Frontal cortex (tissue), 4 donors: ENCODE data around the gene SP3. TPM values are rescaled to one million over a fixed set of nuclear protein-coding genes. Genes with fewer than 3 reads are reported as not detected.

ENCODE experiments used
- DNase-seq, 2 donors: peaks; one replicate each; pipeline ENCODE4 v3.0.0; 2012; ENCODE audit warnings: low spot score in 2 of 2
- FAIRE-seq: peaks from 2 replicates; lab custom pipeline; 2012; peaks lifted over from hg19 to GRCh38; lab: Jason Lieb, UNC
- total RNA-seq: library from RNA; depleted of rRNA; stranded (reverse); fragments of >200 nt; gene quantifications from one replicate; pipeline ENCODE4 v1.2.3, GENCODE V29; 2014
- donor health status: control.
- donor health status: control.
- donor health status: control.

Gene SP3
- total RNA-seq, 1 donor from 2014 or later, result 159 TPM

- FAIRE-seq, result no peak
- no peak for DNase-seq
Observed at GRCh38 chr2:173997753-173998152, 32.6 kb upstream of the SP3 start.

- FAIRE-seq (no peak), DNase-seq (no peak)
Observed at GRCh38 chr2:173997269-173997668, 32.1 kb upstream of the SP3 start.

GRCh38 chr2:173996766-173997165 is 31.6 kb upstream of the SP3 start:
- FAIRE-seq (no peak), DNase-seq (no peak)

DNA sequence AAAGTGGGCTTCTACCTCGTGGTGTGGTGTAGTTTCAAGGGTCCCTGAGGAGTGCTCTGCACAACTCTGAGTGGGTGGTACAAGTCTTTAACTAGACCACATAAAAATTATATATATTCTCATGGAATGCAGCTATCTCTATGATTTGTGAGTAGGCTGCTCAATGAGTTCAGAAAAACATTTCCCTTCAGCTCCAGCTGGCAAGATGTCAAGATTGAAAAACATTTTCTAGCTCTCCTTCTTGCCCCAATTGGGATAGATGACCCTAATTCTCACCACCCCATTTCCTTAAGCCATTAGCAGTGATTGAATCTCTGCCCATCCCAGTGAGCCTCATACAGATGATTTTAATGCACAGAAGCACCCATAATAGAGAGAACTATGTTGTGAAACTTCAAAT is 28.3 kb upstream of the SP3 start:
- no peak for DNase-seq
- FAIRE-seq, result no peak

DNA sequence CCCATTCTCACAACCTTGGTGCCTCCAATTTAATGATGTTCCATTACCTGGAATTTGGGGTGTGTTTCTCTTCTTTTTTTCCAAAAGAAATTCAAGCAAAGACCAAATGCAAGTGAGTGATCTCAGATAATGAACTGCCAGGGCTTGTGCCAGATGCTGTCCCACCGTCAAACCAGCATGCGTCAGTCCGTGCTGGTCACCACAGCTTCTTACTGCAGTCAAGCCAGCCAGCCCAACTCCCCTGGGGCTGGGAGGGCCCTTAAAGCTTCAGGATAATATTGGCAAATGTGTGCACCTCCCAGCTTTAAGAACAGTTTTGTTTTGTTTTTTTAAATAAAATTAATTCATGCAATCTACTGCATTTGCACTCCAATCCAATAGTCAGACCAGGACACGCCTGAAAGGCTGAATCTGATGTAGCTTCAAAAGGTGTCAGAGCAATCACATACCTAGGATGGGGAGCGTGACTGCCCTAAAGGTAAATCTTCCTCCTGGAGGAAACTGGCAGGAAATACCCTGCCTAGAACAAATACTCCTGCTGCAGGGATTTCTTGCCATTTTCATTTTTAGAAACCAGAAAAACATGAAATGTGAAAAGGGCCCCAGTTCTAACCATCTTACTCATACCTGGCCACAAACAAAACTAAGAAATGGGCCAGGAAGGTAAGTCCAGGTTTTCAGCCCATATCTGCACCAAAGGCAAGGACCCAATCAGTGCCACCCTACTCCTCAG is 26.8 kb upstream of the SP3 start:
- DNase-seq (no peak), FAIRE-seq (no peak)

GRCh38 chr2:173990970-173991819 is 26.0 kb upstream of the SP3 start:
- no peak for FAIRE-seq
- no peak for DNase-seq

GRCh38 chr2:173990245-173990644 is 25.1 kb upstream of the SP3 start:
- no peak for DNase-seq
- FAIRE-seq, result no peak

- FAIRE-seq (no peak), DNase-seq (no peak)
Observed at GRCh38 chr2:173989884-173990215, 24.7 kb upstream of the SP3 start.

- FAIRE-seq, result no peak
- DNase-seq, result no peak
Observed at GRCh38 chr2:173989160-173989883, 24.1 kb upstream of the SP3 start.

GRCh38 chr2:173986805-173987204 is 21.6 kb upstream of the SP3 start:
- no peak for FAIRE-seq
- no peak for DNase-seq

GRCh38 chr2:173985605-173985992 is 20.4 kb upstream of the SP3 start:
- FAIRE-seq (no peak), DNase-seq (no peak)

- DNase-seq, result no peak
- no peak for FAIRE-seq
Observed at GRCh38 chr2:173984866-173985604, 19.9 kb upstream of the SP3 start.

DNA sequence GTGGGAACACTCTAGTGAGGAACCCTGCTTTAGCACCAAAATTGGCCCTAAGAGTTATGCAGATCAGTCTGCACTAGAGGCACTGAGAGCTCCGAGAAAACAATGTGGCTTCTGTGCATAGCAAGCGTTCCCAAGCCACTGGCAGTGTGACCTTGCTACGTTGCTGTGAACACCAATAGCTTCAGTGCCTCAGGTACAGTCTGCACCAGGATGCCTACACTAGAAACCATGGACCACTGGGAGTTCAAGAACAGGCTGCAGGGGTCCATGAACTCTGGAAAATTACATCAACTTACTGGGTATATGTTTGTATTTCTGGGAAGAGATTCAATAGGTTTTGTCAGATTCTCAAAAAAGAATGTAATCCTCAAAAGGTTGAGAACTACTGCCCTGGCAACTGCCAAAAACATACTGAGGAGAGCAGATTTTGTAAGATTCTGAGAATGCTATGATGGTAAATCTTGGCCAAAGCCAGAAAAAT is 18.3 kb upstream of the SP3 start:
- DNase-seq (no peak), FAIRE-seq (no peak)

GRCh38 chr2:173982918-173983317 is 17.7 kb upstream of the SP3 start:
- FAIRE-seq (no peak), DNase-seq (no peak)

- FAIRE-seq, result no peak
- DNase-seq, result no peak
Observed at GRCh38 chr2:173982182-173982714, 17.1 kb upstream of the SP3 start.

DNA sequence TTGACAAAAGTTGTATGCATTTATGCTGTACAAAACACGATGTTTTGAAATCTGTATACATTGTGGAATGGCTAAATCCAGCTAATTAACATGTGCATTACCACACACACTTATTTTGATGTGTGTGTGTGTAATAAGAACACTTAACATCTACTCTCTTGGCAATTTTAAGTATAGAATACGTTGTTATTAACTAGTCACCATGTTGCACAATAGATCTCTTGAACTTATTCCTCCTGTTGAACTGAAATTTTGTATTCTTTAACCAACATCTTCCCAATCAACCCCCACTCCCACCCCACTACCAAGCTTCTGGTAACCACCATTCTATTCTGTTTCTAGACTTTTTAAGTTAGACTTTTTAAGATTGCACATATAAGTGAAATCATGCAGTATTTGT is 16.3 kb upstream of the SP3 start:
- no peak for FAIRE-seq
- DNase-seq, result no peak

GRCh38 chr2:173979751-173980351 is 14.7 kb upstream of the SP3 start:
- no peak for FAIRE-seq
- DNase-seq, result no peak

DNA sequence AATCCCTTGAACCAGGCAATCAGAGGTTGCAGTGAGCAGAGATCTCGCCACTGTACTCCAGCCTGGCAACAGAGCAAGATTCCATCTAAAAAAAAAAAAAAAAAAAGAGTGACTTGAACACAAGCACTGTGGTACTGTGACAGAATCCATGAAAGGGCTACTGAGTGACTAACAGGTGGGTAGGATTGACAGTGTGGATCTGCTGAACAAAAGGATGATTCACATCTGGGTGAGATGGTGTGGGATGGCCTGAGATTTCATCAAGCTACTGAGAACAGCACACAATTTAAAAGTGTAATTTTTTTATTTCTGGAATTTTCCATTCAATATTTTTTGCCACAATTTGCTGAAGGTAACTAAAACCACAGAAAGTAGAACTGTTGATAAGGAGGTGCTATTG is 13.3 kb upstream of the SP3 start:
- DNase-seq, result no peak
- FAIRE-seq, result no peak

DNA sequence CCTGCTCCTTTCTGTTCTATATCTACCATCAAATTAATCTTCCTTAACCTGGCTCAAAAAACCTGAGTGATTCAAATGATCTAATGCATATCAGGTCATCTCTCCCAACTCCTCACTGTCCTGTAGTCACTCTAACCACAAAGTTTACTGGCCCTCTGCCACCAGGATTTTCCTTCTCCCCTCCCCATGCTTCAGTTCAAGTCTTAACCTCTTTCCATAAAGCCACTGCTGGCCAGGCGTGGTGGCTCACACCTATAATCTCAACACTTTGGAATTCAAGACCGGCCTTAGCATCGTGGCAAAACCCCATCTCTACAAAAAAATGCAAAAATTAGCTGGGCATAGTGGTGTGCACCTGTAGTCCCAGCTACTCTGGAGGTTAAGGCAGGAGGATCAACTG is 7.5 kb upstream of the SP3 start:
- no peak for DNase-seq
- FAIRE-seq, result no peak
